Choroid plexus epithelial cell (primary cell): ENCODE data around the gene LAGE3.
A peak's percentile ranks its signal among the peaks of the same experiment; 100 is the strongest.
"Not testable (repeated sequence)": the region's sequence is repeated elsewhere in the genome, so short reads cannot be mapped to it uniquely, and the experiment has no call there.

ENCODE experiments used
- DNase-seq: peaks from one replicate; pipeline ENCODE4 v3.0.0-alpha.2; 2010; ENCODE audit warnings: low read depth
- H3K4me3 ChIP-seq: 2 replicates; pipeline ENCODE4 v1.5.1; 2011; ENCODE audit warnings: low read depth, mild to moderate bottlenecking, control low read depth, low read length, moderate library complexity
- TF ChIP-seq, protein P1 (sequence below): conservative IDR thresholded peaks from 2 replicates; pipeline ENCODE4 v1.5.1; 2011; ENCODE audit warnings: low read depth, mild to moderate bottlenecking, control low read depth, inconsistent platforms, low read length, moderate library complexity

The LAGE3 gene

GRCh38 chrX:154508384-154508745 lies 29.3 kb upstream of the LAGE3 start:
- TF ChIP-seq, protein P1, sequence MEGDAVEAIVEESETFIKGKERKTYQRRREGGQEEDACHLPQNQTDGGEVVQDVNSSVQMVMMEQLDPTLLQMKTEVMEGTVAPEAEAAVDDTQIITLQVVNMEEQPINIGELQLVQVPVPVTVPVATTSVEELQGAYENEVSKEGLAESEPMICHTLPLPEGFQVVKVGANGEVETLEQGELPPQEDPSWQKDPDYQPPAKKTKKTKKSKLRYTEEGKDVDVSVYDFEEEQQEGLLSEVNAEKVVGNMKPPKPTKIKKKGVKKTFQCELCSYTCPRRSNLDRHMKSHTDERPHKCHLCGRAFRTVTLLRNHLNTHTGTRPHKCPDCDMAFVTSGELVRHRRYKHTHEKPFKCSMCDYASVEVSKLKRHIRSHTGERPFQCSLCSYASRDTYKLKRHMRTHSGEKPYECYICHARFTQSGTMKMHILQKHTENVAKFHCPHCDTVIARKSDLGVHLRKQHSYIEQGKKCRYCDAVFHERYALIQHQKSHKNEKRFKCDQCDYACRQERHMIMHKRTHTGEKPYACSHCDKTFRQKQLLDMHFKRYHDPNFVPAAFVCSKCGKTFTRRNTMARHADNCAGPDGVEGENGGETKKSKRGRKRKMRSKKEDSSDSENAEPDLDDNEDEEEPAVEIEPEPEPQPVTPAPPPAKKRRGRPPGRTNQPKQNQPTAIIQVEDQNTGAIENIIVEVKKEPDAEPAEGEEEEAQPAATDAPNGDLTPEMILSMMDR, result no peak
- no peak for DNase-seq
- H3K4me3 ChIP-seq, result no peak overlapping the region

- TF ChIP-seq, protein P1, result no peak
- no peak for DNase-seq
- H3K4me3 ChIP-seq, result no peak overlapping the region
Observed at GRCh38 chrX:154507673-154508383, 28.7 kb upstream of the LAGE3 start.

DNA sequence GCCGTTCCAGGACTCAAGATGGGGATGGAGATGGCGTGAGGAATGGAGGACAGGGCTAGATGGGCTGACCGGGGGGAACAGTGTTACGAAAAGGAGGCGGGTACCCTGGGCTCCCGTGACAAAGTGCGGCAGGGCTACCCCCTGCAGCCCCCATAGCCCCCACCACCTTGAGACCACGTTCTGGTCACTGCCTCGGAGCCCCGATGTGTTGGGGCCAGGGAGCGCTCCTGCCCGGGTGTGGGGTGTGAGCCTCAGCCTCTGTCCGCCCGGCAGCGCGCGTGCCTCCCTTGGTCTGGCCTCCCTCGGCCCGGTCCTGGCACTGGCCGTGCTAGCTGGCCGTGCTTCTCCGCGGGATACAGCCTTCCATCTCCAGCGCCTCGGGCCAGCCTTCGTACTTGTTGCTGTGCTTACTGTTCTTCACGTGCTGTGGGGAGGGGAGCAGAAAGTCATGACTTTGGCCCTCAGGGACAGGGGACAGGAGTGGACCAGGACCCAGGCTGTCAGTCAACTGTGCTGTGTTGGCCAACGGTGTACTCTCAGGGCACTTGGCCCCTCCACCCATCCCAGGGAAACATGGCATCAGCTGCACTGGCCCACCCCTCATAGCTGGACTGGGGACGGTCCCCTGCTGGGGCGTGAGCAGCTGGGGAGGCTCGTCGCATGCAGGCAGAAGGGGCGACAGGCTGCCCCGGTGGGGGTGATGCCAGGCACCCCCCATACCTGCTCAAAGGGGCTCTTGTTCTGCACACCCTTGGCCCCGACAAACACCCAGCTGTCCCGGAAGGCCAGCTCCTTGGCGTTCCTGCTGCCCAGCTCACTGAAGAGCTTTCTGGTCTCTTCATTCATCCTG lies 27.6 kb upstream of the LAGE3 start:
- TF ChIP-seq, protein P1, result no peak
- no peak overlapping the region for H3K4me3 ChIP-seq
- no peak for DNase-seq

DNA sequence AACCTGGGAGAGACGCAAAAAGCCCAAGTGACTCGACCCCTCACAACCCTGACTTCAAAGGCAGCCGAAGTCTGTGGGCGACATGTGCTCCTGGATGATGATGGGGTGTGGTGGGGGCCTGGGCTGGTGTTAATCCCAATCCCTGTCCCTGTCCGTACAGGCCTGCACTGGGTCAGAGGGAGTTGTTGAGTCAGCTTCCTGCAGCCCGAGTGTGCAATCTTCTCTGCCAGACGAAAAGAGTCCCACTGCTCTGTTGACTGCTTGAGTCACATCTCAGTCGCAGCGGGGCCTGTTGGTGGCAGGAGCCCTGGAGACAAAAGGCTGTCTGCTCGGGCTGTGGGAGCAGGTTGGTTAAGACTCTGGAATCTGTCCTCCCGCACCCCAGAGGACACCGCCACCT lies 26.7 kb upstream of the LAGE3 start:
- no peak overlapping the region for H3K4me3 ChIP-seq
- DNase-seq, result peak; percentile 65
- TF ChIP-seq, protein P1, result no peak

GRCh38 chrX:154502989-154503388 lies 23.9 kb upstream of the LAGE3 start:
- H3K4me3 ChIP-seq, result no peak overlapping the region
- DNase-seq, result no peak
- TF ChIP-seq, protein P1, result no peak

DNA sequence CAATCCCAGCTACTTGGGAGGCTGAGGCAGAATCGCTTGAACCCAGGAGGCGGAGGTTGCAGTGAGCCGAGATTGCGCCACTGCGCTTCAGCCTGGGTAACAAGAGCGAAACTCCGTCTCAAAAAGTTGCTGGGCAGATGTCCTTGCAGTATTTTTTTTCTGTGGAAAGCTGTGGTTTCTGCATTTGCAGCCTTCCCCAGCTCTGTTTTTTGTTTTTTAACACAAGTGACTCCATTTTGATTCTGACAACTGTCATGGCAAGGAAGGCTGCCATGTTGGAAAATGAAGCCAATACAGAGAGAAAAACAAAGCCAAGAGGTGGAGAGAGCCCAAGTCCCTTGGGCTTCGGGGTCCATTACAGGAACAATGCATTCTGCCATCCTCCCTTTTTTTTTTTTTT lies 23.0 kb upstream of the LAGE3 start:
- TF ChIP-seq, protein P1, result no peak
- no peak overlapping the region for H3K4me3 ChIP-seq
- DNase-seq, result no peak

DNA sequence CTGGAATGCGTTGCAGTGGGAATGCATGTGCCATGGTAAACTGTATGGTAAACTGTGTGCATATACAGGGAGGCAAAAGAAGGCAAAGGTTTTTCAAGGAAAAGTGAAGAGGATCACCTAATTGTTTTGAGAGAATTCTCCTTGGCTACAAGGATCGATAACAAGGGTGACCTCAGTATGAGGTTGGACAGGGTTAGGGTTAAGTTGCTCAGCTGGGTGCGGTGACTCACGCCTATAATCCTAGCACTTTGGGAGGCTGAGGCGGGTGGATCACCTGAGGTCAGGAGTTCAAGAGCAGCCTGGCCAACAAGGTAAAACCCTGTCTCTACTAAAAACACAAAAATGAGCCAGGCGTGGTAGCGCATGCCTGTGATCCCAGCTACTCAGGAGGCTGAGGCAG lies 22.3 kb upstream of the LAGE3 start:
- not testable (repeated sequence) for DNase-seq

DNA sequence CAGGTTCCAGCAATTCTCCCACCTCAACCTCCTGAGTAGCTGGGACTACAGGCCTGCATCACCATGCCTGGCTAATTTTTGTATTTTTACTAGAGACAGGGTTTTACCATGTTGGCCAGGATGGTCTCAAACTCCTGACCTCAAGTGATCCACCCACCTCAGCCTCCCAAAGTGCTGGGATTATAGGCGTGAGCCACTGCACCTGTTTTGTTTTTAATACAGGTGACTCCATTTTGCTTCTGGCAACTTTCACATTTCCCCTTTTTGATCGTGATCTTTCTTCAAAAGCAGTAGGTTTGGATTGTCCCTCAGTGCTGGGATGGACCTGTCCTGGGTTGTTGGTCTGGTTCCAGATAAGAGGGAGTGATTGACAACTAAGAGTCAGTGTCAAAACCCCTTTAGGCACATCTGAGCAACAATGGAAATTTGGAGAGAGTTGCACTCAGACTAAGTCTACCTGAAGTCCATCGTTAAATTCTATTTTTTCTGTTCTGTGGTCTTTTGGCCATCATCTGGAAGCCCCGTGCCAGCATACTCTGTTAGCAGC lies 17.6 kb upstream of the LAGE3 start:
- H3K4me3 ChIP-seq, DNase-seq: not testable (repeated sequence)

More for the DNA sequence above, 22.3 kb upstream of the LAGE3 start:
- H3K4me3 ChIP-seq, result not testable (repeated sequence)
